SK-MEL-5 (cell line): ENCODE data around the gene OBSCN. TPM values are rescaled to one million over a fixed set of nuclear protein-coding genes. Genes with fewer than 3 reads are reported as not detected.

ENCODE experiments used
- DNase-seq: peaks from one replicate; pipeline ENCODE4 v3.0.0-alpha.2; 2016; ENCODE audit warnings: low read depth, low spot score
- in situ Hi-C: cut with HindIII; loops from 2 replicates; pipeline ENCODE4 v1.10.0; 2016; ENCODE audit warnings: low sequenced_read_pairs, high pct_unique_total_duplicates, low pct_unique_long_range_greater_than_20kb
- total RNA-seq: library from RNA; depleted of rRNA; stranded (reverse); fragments of >200 nt; shearing (Covaris generic); gene quantifications from 2 replicates; pipeline ENCODE4 v1.2.3, GENCODE V29; 2014

Gene OBSCN
- total RNA-seq, 1 experiment from 2014 or later: 0.98 TPM

GRCh38 chr1:228303596-228303995, 95.8 kb downstream of the OBSCN start:
- DNase-seq: no peak
- in situ Hi-C loops: no loop called here

GRCh38 chr1:228304225-228304624, 96.4 kb downstream of the OBSCN start:
- in situ Hi-C loops: no loop called here
- no peak for DNase-seq

- in situ Hi-C loops: no loop called here
- no peak for DNase-seq
These were observed 97.0 kb downstream of the OBSCN start for GRCh38 chr1:228304766-228305395.

- DNase-seq: no peak
These were observed 97.9 kb downstream of the OBSCN start for GRCh38 chr1:228305721-228306152.

GRCh38 chr1:228306275-228307217, 98.7 kb downstream of the OBSCN start:
- in situ Hi-C loops: no loop called here
- DNase-seq: no peak

More at GRCh38 chr1:228305721-228306152, 97.9 kb downstream of the OBSCN start:
- in situ Hi-C loops: no loop called here

- in situ Hi-C loops: no loop called here
- DNase-seq: no peak
These were observed 99.6 kb downstream of the OBSCN start for GRCh38 chr1:228307218-228308023.

- in situ Hi-C loops: no loop called here
- DNase-seq: no peak
These were observed 100.3 kb downstream of the OBSCN start for GRCh38 chr1:228308085-228308601.

- in situ Hi-C loops: no loop called here
- peak; percentile 20 for DNase-seq
These were observed 100.9 kb downstream of the OBSCN start for GRCh38 chr1:228308628-228309325.

GRCh38 chr1:228309326-228310067, 101.7 kb downstream of the OBSCN start:
- in situ Hi-C loops: no loop called here
- DNase-seq: no peak

- in situ Hi-C loops: no loop called here
- no peak for DNase-seq
These were observed 102.4 kb downstream of the OBSCN start for GRCh38 chr1:228310162-228310792.

- in situ Hi-C loops: no loop called here
- DNase-seq: no peak
These were observed 103.2 kb downstream of the OBSCN start for GRCh38 chr1:228311091-228311490.

GRCh38 chr1:228312136-228312764, 104.4 kb downstream of the OBSCN start:
- in situ Hi-C loops: no loop called here
- no peak for DNase-seq

- no peak for DNase-seq
- in situ Hi-C loops: no loop called here
These were observed 105.9 kb downstream of the OBSCN start for GRCh38 chr1:228313536-228314277.

GRCh38 chr1:228314315-228314657, 106.4 kb downstream of the OBSCN start:
- in situ Hi-C loops: no loop called here
- DNase-seq: no peak
